HCT116 (cell line): Measurements from ENCODE around the gene DAZAP2. TPM values are rescaled to one million over a fixed set of nuclear protein-coding genes. Genes with fewer than 3 reads are reported as not detected.
"Not testable (repeated sequence)": the region's sequence is repeated elsewhere in the genome, so short reads cannot be mapped to it uniquely, and the experiment has no call there.

Source experiments
- ATAC-seq: fragments of 200-7000 bp; cut with Tn5 transposase; 2 replicates; pipeline ENCODE4 v1.9.1; 2020; ENCODE audit warnings: mild to moderate bottlenecking, moderate library complexity
- BruUV-seq: library from RNA; stranded (reverse); fragments of 400-500 nt; replicated peaks from 2 replicates; lab custom pipeline; 2021; lab: Mats Ljungman, UMichigan
- CTCF ChIA-PET: fragments of 300-600 bp; sonication (Branson Sonifier 250); formaldehyde crosslinking; loops from one replicate; lab custom pipeline; 2021; ENCODE audit warnings: antibody characterized with exemption; lab: Charles Lee
- POLR2A ChIA-PET: fragments of 300-600, 350-600 bp; sonication (Branson Sonifier 250); formaldehyde crosslinking; loops from one replicate; lab custom pipeline; 2021; ENCODE audit warnings: antibody characterized with exemption; lab: Charles Lee
- RAD21 ChIA-PET, 2 experiments: fragments of 300-600 bp; sonication (Branson Sonifier 250); formaldehyde crosslinking; loops; one replicate each; lab custom pipeline; 2023; ENCODE audit warnings: low total read pairs in 2 of 2; ENCODE audit not compliant: uncharacterized antibody in 2 of 2, unreplicated experiment in 2 of 2, low non-redundant PET in 1 of 2; lab: Charles Lee
- DNase-seq: peaks from one replicate; pipeline ENCODE4 v3.0.0-alpha.2; 2010; ENCODE audit warnings: low read depth, low spot score
- H2AFZ ChIP-seq: fragments of 200-600 bp; shearing (Covaris generic), sonication (generic); 2 replicates; pipeline ENCODE4 v1.6.1; 2017; ENCODE audit warnings: low read depth, mixed run types, mixed read lengths, antibody characterized with exemption, low read length; ENCODE audit not compliant: poor library complexity, severe bottlenecking
- H3K27ac ChIP-seq: 2 replicates; pipeline ENCODE4 v1.5.1; 2012; ENCODE audit warnings: low read depth, low read length
- H3K27me3 ChIP-seq: fragments of 200-600 bp; sonication (generic); 2 replicates; pipeline ENCODE4 v1.6.1; 2016; ENCODE audit warnings: mixed run types, low read length, mixed read lengths; ENCODE audit not compliant: insufficient read depth
- H3K36me3 ChIP-seq, 2 experiments: fragments of 200-500 bp in 1 of 2; fragments of 200-600 bp in 1 of 2; sonication (Bioruptor generic) in 1 of 2; sonication (generic) in 1 of 2; 2 replicates each; pipeline versions ENCODE4 v1.5.1 to v1.6.1; 2014 to 2016; ENCODE audit warnings: low read length in 2 of 2, inconsistent platforms in 1 of 2, mixed read lengths in 1 of 2, mixed run types in 1 of 2; ENCODE audit not compliant: insufficient read depth in 2 of 2, control insufficient read depth in 1 of 2
- H3K4me1 ChIP-seq, 2 experiments: fragments of 200-600 bp in 1 of 2; sonication (generic) in 1 of 2; 2 replicates each; pipeline versions ENCODE4 v1.5.1 to v1.6.1; 2012 to 2017; ENCODE audit warnings: low read length in 2 of 2, inconsistent platforms in 1 of 2, mild to moderate bottlenecking in 1 of 2, mixed read lengths in 1 of 2, mixed run types in 1 of 2, moderate library complexity in 1 of 2; ENCODE audit not compliant: insufficient read depth in 2 of 2, control insufficient read depth in 1 of 2
- H3K4me2 ChIP-seq: fragments of 200-600 bp; sonication (generic); 2 replicates; pipeline ENCODE4 v1.6.1; 2017; ENCODE audit warnings: mixed run types, low read length, mixed read lengths
- H3K4me3 ChIP-seq, 2 experiments: fragments of 200-600 bp in 1 of 2; sonication (generic) in 1 of 2; replicated peaks in 1 of 2; 2 replicates each; pipeline ENCODE4 v1.5.1; 2011 to 2016; ENCODE audit warnings: low read length in 2 of 2, control low read depth in 1 of 2, low read depth in 1 of 2, mild to moderate bottlenecking in 1 of 2, mixed read lengths in 1 of 2, mixed run types in 1 of 2
- H3K79me2 ChIP-seq: fragments of 200-600 bp; sonication (generic); 2 replicates; pipeline ENCODE4 v1.6.1; 2017; ENCODE audit warnings: mild to moderate bottlenecking, mixed run types, low read length, moderate library complexity, mixed read lengths; ENCODE audit not compliant: insufficient read depth
- H3K9ac ChIP-seq: fragments of 200-600 bp; sonication (generic); 2 replicates; pipeline ENCODE4 v1.6.1; 2016; ENCODE audit warnings: low read length, mixed read lengths
- H3K9me2 ChIP-seq: fragments of 200-600 bp; sonication (generic), shearing (Covaris generic); 2 replicates; pipeline ENCODE4 v1.6.1; 2017; ENCODE audit warnings: mixed run types, mild to moderate bottlenecking, moderate library complexity; ENCODE audit not compliant: insufficient read depth
- H3K9me3 ChIP-seq, 2 experiments: fragments of 200-500 bp in 1 of 2; fragments of 200-600 bp in 1 of 2; sonication (Bioruptor generic) in 1 of 2; sonication (generic) in 1 of 2; 2 replicates each; pipeline ENCODE4 v1.6.1; 2014 to 2017; ENCODE audit warnings: low read length in 2 of 2, mixed read lengths in 2 of 2, inconsistent platforms in 1 of 2, low read depth in 1 of 2, mild to moderate bottlenecking in 1 of 2, mixed run types in 1 of 2, moderate library complexity in 1 of 2; ENCODE audit not compliant: control insufficient read depth in 1 of 2, insufficient read depth in 1 of 2
- H4K20me1 ChIP-seq: fragments of 200-600 bp; sonication (generic), shearing (Covaris generic); 2 replicates; pipeline ENCODE4 v1.6.1; 2017; ENCODE audit warnings: mixed run types, mild to moderate bottlenecking, moderate library complexity; ENCODE audit not compliant: insufficient read depth
- CEBPB ChIP-seq: IDR thresholded peaks from 2 replicates; pipeline ENCODE4 v1.6.1; 2012; ENCODE audit warnings: low read depth
- EZH2 ChIP-seq: fragments of 200-600 bp; sonication (generic); IDR thresholded peaks from 2 replicates; pipeline ENCODE4 v1.6.1; 2017; ENCODE audit warnings: antibody characterized with exemption, mixed run types
- JUND ChIP-seq: IDR thresholded peaks from 2 replicates; pipeline ENCODE4 v1.6.1; 2012
- POLR2A ChIP-seq: IDR thresholded peaks from 2 replicates; pipeline ENCODE4 v1.7.0; 2011; ENCODE audit warnings: borderline replicate concordance; ENCODE audit not compliant: insufficient read depth, insufficient read length; ENCODE audit errors: extremely low read depth
- POLR2AphosphoS5 ChIP-seq: IDR thresholded peaks from 2 replicates; pipeline ENCODE4 v1.6.1; 2011; ENCODE audit warnings: mild to moderate bottlenecking, low read depth, low read length, moderate library complexity
- REST ChIP-seq: IDR thresholded peaks from 2 replicates; pipeline ENCODE4 v1.6.1; 2012; ENCODE audit warnings: low read depth
- ZFX ChIP-seq: fragments of 450-650 bp; IDR thresholded peaks from 2 replicates; pipeline ENCODE4 v1.6.1; 2017
- intact Hi-C: fragments of 100-400 bp; cut with micrococcal nuclease; formaldehyde crosslinking; loops from 2 replicates; pipeline ENCODE4 v1.10.0; 2022
- total RNA-seq: library from RNA; stranded (reverse); gene quantifications from one replicate; pipeline ENCODE4 v1.2.1, GENCODE V29; 2021; ENCODE audit not compliant: unreplicated experiment

DAZAP2 gene
- total RNA-seq, 1 experiment from 2014 or later = 157 TPM

- Histone ChIP-seq H3K9ac (no peak overlapping the region), H3K9me2 (no peaks in the 10 kb centered on the region), H3K4me3 (no peak overlapping the region), H3K27me3 (no peaks in the 10 kb centered on the region), H3K36me3 (no peaks in the 10 kb centered on the region), H2AFZ (no peak overlapping the region), H3K4me2 (no peak overlapping the region), H3K9me3 (no peaks in the 10 kb centered on the region), H3K79me2 (no peaks in the 10 kb centered on the region), H3K4me1 (no peaks in the 10 kb centered on the region), H3K27ac (no peak overlapping the region), H4K20me1 (no peaks in the 10 kb centered on the region)
- ChIA-PET POLR2A (no interaction called here), RAD21 (no interaction called here), CTCF (no interaction called here)
- no peak for DNase-seq
- no TSS peak for BruUV-seq
- ATAC-seq = no peak
- intact Hi-C loops = no loop called here
- TF ChIP-seq ZFX (no peak), REST (no peak), POLR2AphosphoS5 (no peak)
These were observed 13.4 kb upstream of the DAZAP2 start for GRCh38 chr12:51225234-51225633.

GRCh38 chr12:51225771-51226170, 12.9 kb upstream of the DAZAP2 start:
- Histone ChIP-seq H3K27me3 (no peaks in the 10 kb centered on the region), H3K9me2 (no peaks in the 10 kb centered on the region), H3K4me3 (no peak overlapping the region), H3K4me1 (no peaks in the 10 kb centered on the region), H2AFZ (no peak overlapping the region), H3K4me2 (no peak overlapping the region), H3K9me3 (no peaks in the 10 kb centered on the region), H3K27ac (no peak overlapping the region), H3K36me3 (no peaks in the 10 kb centered on the region), H4K20me1 (no peaks in the 10 kb centered on the region), H3K79me2 (no peaks in the 10 kb centered on the region), H3K9ac (no peak overlapping the region)
- ChIA-PET POLR2A (no interaction called here), CTCF (no interaction called here), RAD21 (no interaction called here)
- TF ChIP-seq POLR2A (no peak), EZH2 (no peak), CEBPB (no peak), JUND (no peak)
- ATAC-seq = no peak
- DNase-seq = no peak
- no TSS peak for BruUV-seq
- intact Hi-C loops = no loop called here

- H3K4me1 ChIP-seq, H3K36me3 ChIP-seq, H3K4me3 ChIP-seq, H4K20me1 ChIP-seq, BruUV-seq, intact Hi-C loops, H3K79me2 ChIP-seq, H3K27ac ChIP-seq, RAD21 ChIA-PET, H3K4me2 ChIP-seq, POLR2A ChIA-PET, H3K9me3 ChIP-seq, H3K9me2 ChIP-seq, ATAC-seq, CTCF ChIA-PET, H3K9ac ChIP-seq, DNase-seq, H2AFZ ChIP-seq, H3K27me3 ChIP-seq: not testable (repeated sequence)
These were observed 11.5 kb upstream of the DAZAP2 start for GRCh38 chr12:51227112-51227511.
